Measurements from ENCODE around the gene ACTMAP.

DNA sequence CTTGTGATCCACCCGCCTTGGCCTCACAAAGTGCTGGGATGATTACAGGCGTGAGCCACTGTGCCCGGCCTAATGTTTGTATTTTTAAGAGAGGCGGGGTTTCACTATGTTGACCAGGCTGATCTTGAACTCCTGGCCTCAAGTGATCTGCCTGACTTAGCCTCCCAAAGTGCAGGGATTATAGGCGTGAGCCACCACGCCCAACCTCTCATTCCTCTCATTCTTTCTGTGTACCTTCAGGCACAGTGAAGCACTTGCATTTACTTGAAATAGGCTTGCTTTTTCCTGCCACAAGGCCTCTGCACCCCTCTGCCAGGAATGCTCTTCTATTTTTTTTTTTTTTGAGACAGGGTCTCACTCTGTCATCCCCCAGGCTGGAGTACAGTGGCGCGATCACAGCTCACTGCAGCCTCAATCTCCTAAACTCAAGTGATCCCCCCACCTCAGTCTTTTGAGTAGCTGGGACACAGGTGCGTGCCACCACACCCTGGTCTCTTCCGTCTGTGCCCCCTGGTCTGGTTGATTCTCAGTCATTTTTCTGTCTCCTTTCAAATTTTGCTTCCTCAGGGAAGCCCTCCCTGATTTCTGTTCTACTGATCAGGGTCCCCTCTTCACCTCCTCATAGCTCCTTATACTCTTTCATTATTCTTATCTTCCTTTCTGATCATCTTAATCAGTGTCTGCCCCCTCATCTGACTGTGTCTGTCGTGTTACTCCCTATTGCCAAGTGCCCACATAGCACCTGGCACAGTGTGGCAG is 15.1 kb downstream of the ACTMAP start:
- TF ChIP-seq, protein P1, sequence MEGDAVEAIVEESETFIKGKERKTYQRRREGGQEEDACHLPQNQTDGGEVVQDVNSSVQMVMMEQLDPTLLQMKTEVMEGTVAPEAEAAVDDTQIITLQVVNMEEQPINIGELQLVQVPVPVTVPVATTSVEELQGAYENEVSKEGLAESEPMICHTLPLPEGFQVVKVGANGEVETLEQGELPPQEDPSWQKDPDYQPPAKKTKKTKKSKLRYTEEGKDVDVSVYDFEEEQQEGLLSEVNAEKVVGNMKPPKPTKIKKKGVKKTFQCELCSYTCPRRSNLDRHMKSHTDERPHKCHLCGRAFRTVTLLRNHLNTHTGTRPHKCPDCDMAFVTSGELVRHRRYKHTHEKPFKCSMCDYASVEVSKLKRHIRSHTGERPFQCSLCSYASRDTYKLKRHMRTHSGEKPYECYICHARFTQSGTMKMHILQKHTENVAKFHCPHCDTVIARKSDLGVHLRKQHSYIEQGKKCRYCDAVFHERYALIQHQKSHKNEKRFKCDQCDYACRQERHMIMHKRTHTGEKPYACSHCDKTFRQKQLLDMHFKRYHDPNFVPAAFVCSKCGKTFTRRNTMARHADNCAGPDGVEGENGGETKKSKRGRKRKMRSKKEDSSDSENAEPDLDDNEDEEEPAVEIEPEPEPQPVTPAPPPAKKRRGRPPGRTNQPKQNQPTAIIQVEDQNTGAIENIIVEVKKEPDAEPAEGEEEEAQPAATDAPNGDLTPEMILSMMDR (conservative IDR thresholded peaks at IDR 0.05) = no peak
- TF ChIP-seq ZFX (IDR thresholded peaks at IDR 0.05) = no peak
